A673 (cell line): ENCODE measurements around the gene STAB2. TPM values are rescaled to one million over a fixed set of nuclear protein-coding genes. Genes with fewer than 3 reads are reported as not detected.

ENCODE experiments used
- BruUV-seq: library from RNA; stranded (reverse); fragments of 400-500 nt; replicated peaks from 2 replicates; lab custom pipeline; 2021; lab: Mats Ljungman, UMichigan
- CTCF ChIA-PET: fragments of 300-600 bp; sonication (Branson Sonifier 250); formaldehyde crosslinking; loops from one replicate; lab custom pipeline; 2022; ENCODE audit warnings: antibody characterized with exemption; lab: Charles Lee
- POLR2A ChIA-PET: fragments of 300-600 bp; sonication (Branson Sonifier 250); formaldehyde crosslinking; loops from one replicate; lab custom pipeline; 2022; ENCODE audit warnings: antibody characterized with exemption; ENCODE audit not compliant: low non-redundant PET; lab: Charles Lee
- DNase-seq: peaks from one replicate; pipeline ENCODE4 v3.0.0-alpha.2; 2015; ENCODE audit warnings: low spot score
- H3K27ac ChIP-seq: fragments of 200-600 bp; sonication (generic); 2 replicates; pipeline ENCODE4 v1.5.1; 2016; ENCODE audit warnings: mixed run types, low read depth, mild to moderate bottlenecking, mixed read lengths, antibody characterized with exemption, low read length; ENCODE audit not compliant: poor library complexity, severe bottlenecking
- H3K27me3 ChIP-seq: fragments of 200-600 bp; sonication (generic); replicated peaks from 2 replicates; pipeline ENCODE4 v1.6.1; 2017; ENCODE audit warnings: mixed run types, low read depth, mild to moderate bottlenecking, mixed read lengths, antibody characterized with exemption, low read length; ENCODE audit not compliant: insufficient read depth, poor library complexity
- H3K36me3 ChIP-seq: fragments of 200-600 bp; sonication (generic); 2 replicates; pipeline ENCODE4 v1.6.1; 2016; ENCODE audit warnings: mixed run types, mild to moderate bottlenecking, mixed read lengths, antibody characterized with exemption, low read length; ENCODE audit not compliant: insufficient read depth, poor library complexity, severe bottlenecking
- H3K4me1 ChIP-seq: fragments of 200-600 bp; sonication (generic); 2 replicates; pipeline ENCODE4 v1.6.1; 2017; ENCODE audit warnings: mixed run types, mild to moderate bottlenecking, mixed read lengths, antibody characterized with exemption, low read length; ENCODE audit not compliant: insufficient read depth, poor library complexity, severe bottlenecking
- H3K4me3 ChIP-seq: fragments of 200-600 bp; sonication (generic); 2 replicates; pipeline ENCODE4 v1.5.1; 2016; ENCODE audit warnings: low read depth, mixed run types, mild to moderate bottlenecking, mixed read lengths, low read length; ENCODE audit not compliant: poor library complexity, severe bottlenecking
- H3K9me3 ChIP-seq: fragments of 200-600 bp; sonication (generic); 2 replicates; pipeline ENCODE4 v1.6.1; 2016; ENCODE audit warnings: mixed run types, low read depth, mild to moderate bottlenecking, mixed read lengths, antibody characterized with exemption, low read length; ENCODE audit not compliant: poor library complexity, severe bottlenecking
- EZH2 ChIP-seq: fragments of 200-600 bp; sonication (generic); IDR thresholded peaks from 2 replicates; pipeline ENCODE4 v1.6.1; 2017; ENCODE audit warnings: borderline replicate concordance, low read depth, mild to moderate bottlenecking, mixed read lengths, antibody characterized with exemption, low read length; ENCODE audit not compliant: poor library complexity, severe bottlenecking
- intact Hi-C: fragments of 100-400 bp; cut with micrococcal nuclease; formaldehyde crosslinking; loops from one replicate; pipeline ENCODE4 v1.10.0; 2022; ENCODE audit not compliant: unreplicated experiment
- total RNA-seq: library from RNA; stranded (reverse); gene quantifications from 2 replicates; pipeline ENCODE4 v1.2.3, GENCODE V29; 2021
- TF ChIP-seq, protein P1 (sequence below): fragments of 300-800, 200-600 bp; sonication (generic); conservative IDR thresholded peaks from 2 replicates; pipeline ENCODE4 v1.5.1; 2017; ENCODE audit warnings: low read depth, mild to moderate bottlenecking, antibody characterized with exemption, low read length, moderate library complexity, mixed read lengths

STAB2 gene
- total RNA-seq, 1 experiment from 2014 or later: not detected

DNA sequence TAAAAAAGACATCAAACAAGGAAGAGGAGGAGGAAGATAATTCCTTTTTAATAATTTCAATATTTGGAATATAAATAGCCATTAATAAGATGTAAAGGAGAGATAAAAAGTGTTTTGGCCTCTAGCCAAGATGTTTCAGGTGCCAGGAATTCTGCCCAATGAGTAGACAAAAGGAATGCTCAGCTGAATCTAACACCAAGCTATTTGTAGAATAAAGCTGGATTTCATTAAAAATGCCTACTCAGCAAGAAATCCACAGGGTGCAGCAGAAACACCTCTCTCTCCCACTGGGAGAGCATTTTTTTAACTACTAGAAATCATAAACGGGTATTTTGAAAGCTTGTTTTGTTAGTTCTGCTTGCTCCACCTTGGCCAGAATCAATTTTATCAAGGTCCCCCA lies 4.1 kb upstream of the STAB2 start:
- POLR2A ChIA-PET: no interaction called here
- intact Hi-C loops: no loop called here
- Histone ChIP-seq H3K4me1 (no peaks in the 10 kb centered on the region), H3K27me3 (peaks cover 79% of the 10 kb centered on the region), H3K4me3 (no peak overlapping the region), H3K36me3 (no peaks in the 10 kb centered on the region), H3K27ac (no peak overlapping the region), H3K9me3 (no peaks in the 10 kb centered on the region)
- CTCF ChIA-PET: no interaction called here
- TF ChIP-seq, protein P1, sequence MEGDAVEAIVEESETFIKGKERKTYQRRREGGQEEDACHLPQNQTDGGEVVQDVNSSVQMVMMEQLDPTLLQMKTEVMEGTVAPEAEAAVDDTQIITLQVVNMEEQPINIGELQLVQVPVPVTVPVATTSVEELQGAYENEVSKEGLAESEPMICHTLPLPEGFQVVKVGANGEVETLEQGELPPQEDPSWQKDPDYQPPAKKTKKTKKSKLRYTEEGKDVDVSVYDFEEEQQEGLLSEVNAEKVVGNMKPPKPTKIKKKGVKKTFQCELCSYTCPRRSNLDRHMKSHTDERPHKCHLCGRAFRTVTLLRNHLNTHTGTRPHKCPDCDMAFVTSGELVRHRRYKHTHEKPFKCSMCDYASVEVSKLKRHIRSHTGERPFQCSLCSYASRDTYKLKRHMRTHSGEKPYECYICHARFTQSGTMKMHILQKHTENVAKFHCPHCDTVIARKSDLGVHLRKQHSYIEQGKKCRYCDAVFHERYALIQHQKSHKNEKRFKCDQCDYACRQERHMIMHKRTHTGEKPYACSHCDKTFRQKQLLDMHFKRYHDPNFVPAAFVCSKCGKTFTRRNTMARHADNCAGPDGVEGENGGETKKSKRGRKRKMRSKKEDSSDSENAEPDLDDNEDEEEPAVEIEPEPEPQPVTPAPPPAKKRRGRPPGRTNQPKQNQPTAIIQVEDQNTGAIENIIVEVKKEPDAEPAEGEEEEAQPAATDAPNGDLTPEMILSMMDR: no peak
- no peak for TF ChIP-seq EZH2
- BruUV-seq: no TSS peak
- no peak for DNase-seq

GRCh38 chr12:103586132-103586531 lies 941 bp upstream of the STAB2 start:
- Histone ChIP-seq H3K27ac (no peak overlapping the region), H3K4me1 (no peaks in the 10 kb centered on the region), H3K9me3 (no peaks in the 10 kb centered on the region), H3K36me3 (no peaks in the 10 kb centered on the region), H3K27me3 (peaks cover 62% of the 10 kb centered on the region), H3K4me3 (no peak overlapping the region)
- ChIA-PET POLR2A (no interaction called here), CTCF (interaction anchor here (0.7 to 1.0 kb wide), 3 partner anchors 13 to 1062 kb away, joined by 3 to 7 read pairs (median 3); no protein-coding TSS in a partner anchor)
- no peak for TF ChIP-seq EZH2
- TF ChIP-seq, protein P1: no peak
- BruUV-seq: no TSS peak
- no peak for DNase-seq
- intact Hi-C loops: no loop called here

- no peak overlapping the region for H3K4me3 ChIP-seq
- CTCF ChIA-PET: no interaction called here
- H3K36me3 ChIP-seq: no peaks in the 10 kb centered on the region
- TF ChIP-seq EZH2: no peak
- TF ChIP-seq, protein P1: no peak
- POLR2A ChIA-PET: no interaction called here
- intact Hi-C loops: no loop called here
- H3K4me1 ChIP-seq: no peaks in the 10 kb centered on the region
- H3K27ac ChIP-seq: no peak overlapping the region
- H3K9me3 ChIP-seq: no peaks in the 10 kb centered on the region
- no peak for DNase-seq
- H3K27me3 ChIP-seq: peaks cover 48% of the 10 kb centered on the region
- no TSS peak for BruUV-seq
These were observed 1.6 kb downstream of the STAB2 start for GRCh38 chr12:103588680-103589079.
